ENCODE results near the gene SUMO3. TPM values are rescaled to one million over a fixed set of nuclear protein-coding genes. Genes with fewer than 3 reads are reported as not detected.

SUMO3 gene
- polyA plus RNA-seq, 1 experiment = 82.6 TPM

GRCh38 chr21:44840771-44841170, 22.9 kb upstream of the SUMO3 start:
- POLR2A ChIA-PET = no interaction called here
- TF ChIP-seq CTCF (IDR thresholded peaks at IDR 0.05; ENCODE audit: insufficient read depth, low read depth, low read length) = no peak
- CTCF ChIA-PET = interaction anchor here (0.6 kb wide), 1 partner anchor 290 kb away, joined by 3 read pairs; no protein-coding TSS in a partner anchor
- H3K27me3 ChIP-seq (ENCODE audit: control insufficient read depth, insufficient read depth, low read length) = peaks cover 7% of the 10 kb centered on the region
- DNase-seq (ENCODE audit: low read depth) = no peak
- H3K36me3 ChIP-seq (ENCODE audit: control insufficient read depth, insufficient read depth, low read length) = no peaks in the 10 kb centered on the region
- no peak overlapping the region for H3K4me3 ChIP-seq (ENCODE audit: low read depth, low read length)

- ChIA-PET CTCF (no interaction called here), POLR2A (no interaction called here)
- Histone ChIP-seq H3K27me3 (ENCODE audit: control insufficient read depth, insufficient read depth, low read length) (peaks cover 10% of the 10 kb centered on the region), H3K4me3 (ENCODE audit: low read depth, low read length) (no peak overlapping the region), H3K36me3 (ENCODE audit: control insufficient read depth, insufficient read depth, low read length) (no peaks in the 10 kb centered on the region)
- DNase-seq (ENCODE audit: low read depth) = no peak
- no peak for TF ChIP-seq CTCF (IDR thresholded peaks at IDR 0.05; ENCODE audit: insufficient read depth, low read depth, low read length)
Measured at GRCh38 chr21:44838951-44839350, 21.1 kb upstream of the SUMO3 start.

- DNase-seq (ENCODE audit: low read depth) = no peak
- Histone ChIP-seq H3K36me3 (ENCODE audit: control insufficient read depth, insufficient read depth, low read length) (no peaks in the 10 kb centered on the region), H3K27me3 (ENCODE audit: control insufficient read depth, insufficient read depth, low read length) (peaks cover 10% of the 10 kb centered on the region), H3K4me3 (ENCODE audit: low read depth, low read length) (no peak overlapping the region)
- POLR2A ChIA-PET = interaction anchor here (0.5 kb wide), 1 partner anchor 1585 kb away, joined by 4 read pairs; no protein-coding TSS in a partner anchor
- CTCF ChIA-PET = no interaction called here
- TF ChIP-seq CTCF (IDR thresholded peaks at IDR 0.05; ENCODE audit: insufficient read depth, low read depth, low read length) = no peak
Measured at GRCh38 chr21:44838039-44838895, 20.4 kb upstream of the SUMO3 start.

- Histone ChIP-seq H3K36me3 (ENCODE audit: control insufficient read depth, insufficient read depth, low read length) (no peaks in the 10 kb centered on the region), H3K4me3 (ENCODE audit: low read depth, low read length) (no peak overlapping the region), H3K27me3 (ENCODE audit: control insufficient read depth, insufficient read depth, low read length) (peaks cover 10% of the 10 kb centered on the region)
- POLR2A ChIA-PET = interaction anchor here (0.5 kb wide), 1 partner anchor 1586 kb away, joined by 4 read pairs; no protein-coding TSS in a partner anchor
- CTCF ChIA-PET = no interaction called here
- TF ChIP-seq CTCF (IDR thresholded peaks at IDR 0.05; ENCODE audit: insufficient read depth, low read depth, low read length) = no peak
- DNase-seq (ENCODE audit: low read depth) = no peak
Measured at GRCh38 chr21:44837537-44837936, 19.7 kb upstream of the SUMO3 start.

GRCh38 chr21:44836666-44837471, 19.0 kb upstream of the SUMO3 start:
- no peak for TF ChIP-seq CTCF (IDR thresholded peaks at IDR 0.05; ENCODE audit: insufficient read depth, low read depth, low read length)
- POLR2A ChIA-PET = no interaction called here
- DNase-seq (ENCODE audit: low read depth) = no peak
- CTCF ChIA-PET = no interaction called here
- Histone ChIP-seq H3K36me3 (ENCODE audit: control insufficient read depth, insufficient read depth, low read length) (no peaks in the 10 kb centered on the region), H3K4me3 (ENCODE audit: low read depth, low read length) (no peak overlapping the region), H3K27me3 (ENCODE audit: control insufficient read depth, insufficient read depth, low read length) (peaks cover 8% of the 10 kb centered on the region)
